HG03280 (cell line): Measurements from ENCODE around the gene SYT8.
"Not testable (repeated sequence)": the region's sequence is repeated elsewhere in the genome, so short reads cannot be mapped to it uniquely, and the experiment has no call there.

Experiments
- ATAC-seq: cut with Tn5 transposase; IDR thresholded peaks from one replicate; pipeline ENCODE4 v1.9.1; 2021; ENCODE audit warnings: mild to moderate bottlenecking, moderate library complexity; ENCODE audit not compliant: unreplicated experiment

SYT8 gene

DNA sequence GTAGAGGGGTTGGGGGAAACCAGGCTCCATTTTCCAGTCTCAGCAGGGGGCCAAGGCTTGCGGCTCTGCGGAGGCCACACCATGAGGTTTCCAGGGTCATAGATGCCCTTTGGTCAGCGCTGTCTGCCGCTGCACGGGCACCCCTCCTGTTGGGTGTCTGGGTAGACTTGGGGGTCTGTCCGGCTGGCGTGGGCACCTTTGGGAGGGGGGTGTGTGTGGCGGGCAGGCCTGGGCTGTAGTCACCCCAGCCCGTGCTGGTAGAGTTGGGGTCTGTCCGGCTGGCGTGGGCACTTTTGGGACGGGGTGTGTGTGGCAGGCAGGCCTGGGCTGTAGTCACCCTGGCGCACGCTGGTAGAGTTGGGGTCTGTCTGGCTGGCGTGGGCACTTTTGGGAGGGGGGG is 36.7 kb downstream of the SYT8 start:
- no peak for ATAC-seq

DNA sequence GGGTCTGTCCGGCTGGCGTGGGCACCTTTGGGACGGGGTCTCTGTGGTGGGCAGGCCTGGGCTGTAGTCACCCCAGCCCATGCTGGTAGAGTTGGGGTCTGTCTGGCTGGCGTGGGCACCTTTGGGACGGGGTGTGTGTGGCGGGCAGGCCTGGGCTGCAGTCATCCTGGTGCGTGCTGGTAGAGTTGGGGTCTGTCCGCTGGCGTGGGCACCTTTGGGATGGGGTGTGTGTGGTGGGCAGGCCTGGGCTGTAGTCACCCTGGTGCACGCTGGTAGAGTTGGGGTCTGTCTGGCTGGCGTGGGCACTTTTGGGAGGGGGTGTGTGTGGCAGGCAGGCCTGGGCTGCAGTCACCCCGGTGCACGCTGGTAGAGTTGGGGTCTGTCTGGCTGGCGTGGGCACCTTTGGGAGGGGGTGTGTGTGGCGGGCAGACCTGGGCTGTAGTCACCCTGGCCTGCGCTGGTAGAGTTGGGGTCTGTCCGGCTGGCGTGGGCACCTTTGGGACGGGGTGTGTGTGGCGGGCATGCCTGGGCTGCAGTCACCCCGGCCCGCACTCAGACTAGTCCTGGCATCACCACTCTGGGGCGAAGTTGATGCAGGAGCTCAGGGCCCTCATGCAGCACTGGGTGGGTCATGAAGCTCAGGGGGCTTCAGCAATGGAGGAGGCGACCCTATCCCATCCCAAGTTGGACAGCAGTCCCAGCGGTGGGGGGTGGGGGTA is 37.6 kb downstream of the SYT8 start:
- no peak for ATAC-seq

DNA sequence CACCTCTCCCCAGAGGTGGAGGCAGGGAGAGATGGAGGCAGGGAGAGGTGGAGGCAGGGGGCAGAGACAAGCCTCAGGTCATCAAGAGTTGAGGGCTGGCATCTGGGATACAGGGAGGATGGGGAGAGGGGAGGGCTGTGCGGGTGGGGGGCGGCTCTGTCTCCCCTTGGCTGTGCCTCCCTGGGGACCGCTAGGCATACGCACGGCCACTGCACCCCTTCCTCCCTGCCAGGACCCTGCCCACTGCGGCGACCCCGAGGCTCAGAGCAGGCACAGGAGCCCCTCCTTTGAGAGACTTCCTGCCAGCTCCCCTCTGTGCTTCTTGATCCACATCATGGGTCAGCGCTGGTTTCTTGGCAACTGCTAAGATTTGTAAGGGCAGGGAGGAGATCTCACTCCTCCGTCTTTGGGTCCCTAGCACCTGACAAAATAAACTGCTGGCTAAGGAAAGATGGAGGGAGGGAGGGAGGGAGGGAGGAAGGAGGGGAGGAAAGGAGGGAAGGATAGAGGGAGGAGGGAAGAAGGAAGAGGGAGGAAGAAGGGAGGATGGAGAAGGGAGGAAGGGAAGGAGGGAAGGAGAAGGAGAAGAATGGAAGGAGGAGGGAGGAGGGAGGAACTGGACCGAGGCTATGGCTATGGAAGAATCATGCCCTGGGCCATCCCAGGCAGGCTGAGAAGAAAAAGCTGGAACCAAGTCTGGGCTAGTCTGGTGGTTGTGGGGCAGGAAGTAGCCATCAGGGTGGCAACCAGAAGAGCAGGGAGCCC is 38.4 kb downstream of the SYT8 start:
- no peak for ATAC-seq

DNA sequence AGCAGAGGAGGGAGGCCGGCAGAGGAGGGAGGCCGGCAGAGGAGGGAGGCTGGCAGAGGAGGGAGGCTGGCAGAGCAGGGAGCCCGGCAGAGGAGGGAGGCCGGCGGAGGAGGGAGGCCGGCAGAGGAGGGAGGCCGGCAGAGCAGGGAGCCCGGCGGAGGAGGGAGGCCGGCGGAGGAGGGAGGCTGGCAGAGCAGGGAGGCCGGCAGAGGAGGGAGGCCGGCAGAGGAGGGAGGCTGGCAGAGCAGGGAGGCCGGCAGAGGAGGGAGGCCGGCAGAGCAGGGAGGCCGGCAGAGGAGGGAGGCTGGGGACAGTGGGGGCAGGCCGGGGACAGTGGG is 39.0 kb downstream of the SYT8 start:
- not testable (repeated sequence) for ATAC-seq

DNA sequence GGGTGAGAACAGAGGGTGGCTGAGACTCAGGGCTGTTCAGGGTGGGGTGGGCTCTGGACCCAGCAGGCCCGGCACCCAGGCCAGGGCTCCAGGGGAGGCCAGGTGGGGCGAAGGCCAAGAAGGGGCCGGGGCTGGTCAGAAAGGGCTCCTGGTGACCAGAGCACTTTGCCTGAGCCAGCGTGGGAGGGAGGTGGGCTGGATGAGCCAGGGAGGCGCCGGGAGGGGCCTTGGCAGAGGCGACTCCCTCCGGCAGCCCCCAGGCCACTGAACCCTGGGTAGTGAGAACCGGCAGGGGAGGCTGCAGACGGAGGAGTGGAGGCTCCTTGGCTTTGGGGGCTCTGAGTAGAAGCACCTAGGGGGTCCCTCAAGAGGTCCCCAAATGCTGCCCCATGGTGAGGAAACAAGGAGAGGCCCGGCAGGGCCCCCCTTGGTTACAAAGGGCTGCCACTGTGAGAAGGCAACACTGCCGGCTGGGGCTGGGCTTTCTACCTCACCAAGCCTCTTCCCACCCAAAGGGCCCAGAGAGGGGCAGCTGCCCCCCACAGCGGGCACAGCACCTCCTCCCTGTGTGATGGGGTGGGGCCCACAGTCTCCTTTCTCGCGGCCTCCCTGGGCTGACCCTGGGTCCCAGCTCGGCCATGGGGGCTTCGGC is 39.8 kb downstream of the SYT8 start:
- not testable (repeated sequence) for ATAC-seq

DNA sequence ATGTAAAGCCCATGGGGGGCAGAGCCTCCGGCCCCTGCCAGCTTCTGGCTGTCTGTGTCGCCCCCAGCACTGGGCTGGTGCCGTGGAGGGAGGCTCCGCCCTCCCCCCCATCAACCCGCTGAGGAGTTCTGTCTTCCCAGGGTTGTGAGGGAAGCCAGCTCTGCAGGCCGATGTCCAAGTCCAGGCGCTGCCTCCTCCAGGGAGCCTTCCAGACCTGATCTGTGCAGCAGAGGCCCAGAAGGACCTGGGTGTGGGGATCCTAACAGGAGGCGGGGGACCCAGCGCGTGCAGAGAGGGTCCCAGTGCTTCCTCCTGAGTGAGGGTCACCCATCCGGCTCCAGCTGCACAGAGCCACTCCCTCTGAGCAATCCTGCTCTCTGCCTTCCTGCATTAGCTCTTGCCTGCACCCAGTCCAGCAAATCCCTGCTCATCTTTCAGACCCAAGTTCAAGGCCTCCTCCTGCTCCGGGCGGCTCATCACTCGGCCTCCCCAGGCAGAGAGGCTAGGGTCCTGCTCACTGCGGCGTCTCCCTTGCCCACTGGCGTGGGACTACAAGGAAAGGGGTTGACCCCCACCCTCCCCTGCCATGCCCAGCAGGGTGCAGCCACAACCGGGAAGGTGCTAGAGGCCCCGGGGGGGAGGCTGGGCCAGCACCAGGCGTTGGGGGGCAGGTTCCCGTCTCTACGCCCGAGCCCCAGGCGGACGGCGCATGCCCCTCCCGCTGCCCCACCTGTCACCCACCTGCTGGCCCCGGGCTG is 40.5 kb downstream of the SYT8 start:
- no peak for ATAC-seq

DNA sequence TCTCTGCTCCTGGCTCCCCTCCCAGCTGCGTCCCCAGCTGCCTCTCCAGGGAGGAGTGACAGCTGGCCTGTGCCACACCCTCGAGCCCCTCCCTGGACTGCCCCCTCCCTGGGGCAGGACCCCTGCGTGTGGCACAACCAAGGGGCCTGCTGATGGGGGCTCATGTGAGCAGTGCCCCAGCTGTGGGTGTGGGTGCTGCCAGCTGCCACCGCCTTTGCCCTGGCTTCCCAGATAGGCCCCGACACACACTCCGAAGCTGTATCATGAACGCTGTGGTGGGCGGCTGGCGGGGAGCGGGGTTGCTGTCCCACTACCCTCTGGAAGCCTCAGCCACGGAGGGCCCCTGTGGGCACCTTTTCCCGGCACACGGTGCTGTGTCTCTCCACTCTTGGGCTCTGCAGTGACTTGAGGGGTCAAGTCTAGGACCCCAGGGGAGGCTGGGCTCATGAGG is 41.1 kb downstream of the SYT8 start:
- ATAC-seq, result not testable (repeated sequence)

DNA sequence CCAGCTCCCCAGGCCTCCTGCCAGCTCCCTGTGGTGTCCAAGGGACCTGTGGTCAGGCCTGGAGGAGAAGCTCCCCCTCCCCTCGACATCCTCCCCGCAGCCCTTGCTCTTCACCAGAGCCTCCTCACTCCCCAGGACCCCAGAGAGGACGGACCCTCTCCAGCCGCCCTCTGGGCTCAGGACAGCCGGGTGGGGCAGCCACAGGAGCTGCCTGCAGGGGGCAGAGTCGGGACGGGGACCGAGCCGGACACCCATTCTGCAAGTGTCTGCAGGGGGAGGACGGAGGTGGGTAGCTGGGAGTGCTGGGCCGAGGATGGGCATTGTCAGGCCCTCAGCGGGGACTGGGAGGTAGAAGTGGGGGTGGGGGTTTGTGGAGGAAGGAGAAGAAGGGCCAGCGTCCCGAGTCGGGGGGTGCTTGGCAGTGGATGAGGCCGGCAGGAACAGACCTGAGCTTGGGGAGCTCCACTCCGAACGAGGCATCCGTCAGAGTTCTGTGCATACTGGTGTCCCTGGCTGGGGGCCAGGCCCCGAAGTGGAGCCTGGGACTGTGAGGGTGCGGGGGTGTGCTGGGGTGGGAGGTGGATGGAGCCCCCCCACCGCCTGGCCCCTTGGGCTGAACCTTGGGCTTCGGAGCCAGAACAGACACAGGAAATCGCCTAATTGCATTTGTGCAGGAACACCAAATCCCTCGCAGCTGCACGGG is 41.7 kb downstream of the SYT8 start:
- ATAC-seq, result no peak

DNA sequence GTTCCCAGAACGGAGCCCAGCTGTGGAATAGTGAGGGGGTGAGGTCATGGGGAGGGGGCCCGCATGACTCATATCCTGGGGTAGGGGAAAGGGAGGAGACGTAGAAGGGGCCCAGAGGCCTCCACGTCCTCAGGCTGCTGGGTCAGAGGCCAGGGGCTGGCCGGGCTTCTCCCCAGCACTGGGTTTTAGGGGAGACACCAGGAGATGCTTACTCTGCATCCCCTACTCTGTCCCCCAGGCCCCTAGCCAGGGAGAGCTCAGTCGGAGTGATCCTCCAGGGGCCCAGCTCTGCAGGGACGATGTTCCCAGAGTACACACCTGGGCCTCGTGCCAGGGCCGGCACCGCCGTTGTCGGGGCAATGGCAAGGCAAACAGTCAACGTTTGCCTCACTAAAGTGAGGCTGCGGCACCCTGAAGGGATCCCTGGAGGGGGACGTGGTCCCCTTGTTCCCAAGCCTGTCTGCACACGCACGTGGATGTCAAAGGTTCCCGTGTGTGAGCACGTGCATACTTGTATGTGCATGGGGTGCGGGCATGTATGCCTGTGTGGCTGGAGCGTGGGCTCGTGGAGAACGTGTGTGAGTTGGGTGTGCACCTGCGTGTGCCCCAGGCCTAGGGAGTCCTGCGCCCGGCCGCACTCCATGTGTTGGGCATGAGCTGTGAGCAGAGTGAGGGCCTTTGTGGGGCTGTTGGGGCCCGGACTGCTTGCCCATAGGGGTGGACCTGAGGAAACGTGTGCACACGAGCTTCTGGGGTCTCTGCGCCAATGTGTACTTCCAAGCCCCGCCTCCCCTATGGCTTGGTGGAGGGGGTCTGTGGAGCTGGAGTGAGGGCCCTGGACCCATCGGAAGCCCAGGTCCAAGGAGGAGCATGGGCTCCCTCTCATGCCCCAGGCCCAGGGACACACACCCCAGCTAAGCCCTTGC is 42.7 kb downstream of the SYT8 start:
- ATAC-seq, result no peak

DNA sequence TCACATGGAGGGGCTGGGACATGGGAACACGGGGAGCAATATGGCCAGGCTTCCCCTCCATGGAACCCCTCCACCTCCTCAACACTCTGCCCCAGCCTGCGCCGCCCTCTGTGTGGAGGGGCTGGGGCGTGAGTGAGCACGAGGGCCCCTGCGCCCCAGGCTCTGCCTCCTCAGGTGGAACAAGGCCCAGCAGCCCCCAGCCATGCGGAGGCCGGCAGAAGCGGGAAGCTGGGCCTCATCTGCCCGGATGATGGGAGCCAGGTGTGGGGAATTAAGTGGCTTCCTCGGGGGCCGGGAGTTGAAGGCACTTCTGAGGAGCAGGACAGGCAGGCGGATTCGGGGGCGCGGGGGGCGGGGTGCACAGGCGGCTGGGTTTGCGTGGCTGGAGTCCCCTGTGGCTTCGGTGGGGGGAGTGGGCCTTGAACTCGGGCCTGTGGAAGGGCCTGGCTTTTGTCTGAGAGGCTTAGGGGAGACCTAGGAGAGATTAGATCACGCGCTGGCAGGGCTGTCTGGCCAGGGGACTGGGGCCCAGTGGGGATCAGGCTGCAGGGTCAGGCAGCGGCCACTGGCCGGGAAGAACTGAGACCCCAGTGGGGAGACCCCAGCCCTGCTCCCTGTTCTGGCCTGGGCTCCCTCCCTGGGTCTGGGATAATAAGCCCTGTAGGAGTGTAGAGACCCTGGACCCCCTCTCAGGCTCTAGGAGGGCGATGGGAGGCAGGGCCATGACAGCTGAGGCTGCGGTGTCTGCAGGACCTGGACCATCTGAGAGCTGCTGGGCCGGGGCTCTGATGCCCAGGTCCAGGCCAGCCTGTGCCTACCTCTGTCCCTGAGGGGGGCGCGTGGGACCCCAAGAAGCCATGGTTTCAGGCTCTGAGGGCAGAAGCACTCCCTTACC is 43.6 kb downstream of the SYT8 start:
- no peak for ATAC-seq

DNA sequence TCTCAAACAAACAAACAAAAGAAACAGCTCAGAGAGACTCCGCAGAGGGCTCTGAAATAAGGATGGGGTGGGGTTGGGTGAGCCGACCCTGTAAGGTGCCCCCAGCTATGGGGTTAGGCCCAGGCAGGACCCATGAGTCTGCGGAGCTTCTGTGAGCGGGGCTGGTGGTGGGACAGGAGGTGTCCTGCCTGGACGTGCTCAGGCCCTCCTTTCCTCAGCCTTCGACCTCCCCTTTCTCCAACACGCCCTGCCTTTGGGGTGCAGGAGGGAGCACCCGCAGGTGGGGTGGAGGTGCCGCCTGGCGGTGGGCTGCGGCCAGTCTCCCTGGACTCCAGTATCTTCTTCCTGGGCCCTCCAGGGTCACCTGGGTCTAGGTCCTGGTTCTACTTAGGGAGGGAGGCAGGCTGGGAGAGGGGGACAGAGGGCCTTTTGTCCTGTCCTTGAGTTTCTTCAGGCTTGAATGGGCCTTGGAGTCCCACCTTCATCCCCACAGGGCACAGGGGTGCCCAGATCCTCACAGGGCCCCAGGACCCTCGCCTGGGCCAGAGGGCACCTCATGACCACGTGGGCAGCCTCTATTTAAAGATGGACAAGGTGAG is 44.7 kb downstream of the SYT8 start:
- no peak for ATAC-seq

DNA sequence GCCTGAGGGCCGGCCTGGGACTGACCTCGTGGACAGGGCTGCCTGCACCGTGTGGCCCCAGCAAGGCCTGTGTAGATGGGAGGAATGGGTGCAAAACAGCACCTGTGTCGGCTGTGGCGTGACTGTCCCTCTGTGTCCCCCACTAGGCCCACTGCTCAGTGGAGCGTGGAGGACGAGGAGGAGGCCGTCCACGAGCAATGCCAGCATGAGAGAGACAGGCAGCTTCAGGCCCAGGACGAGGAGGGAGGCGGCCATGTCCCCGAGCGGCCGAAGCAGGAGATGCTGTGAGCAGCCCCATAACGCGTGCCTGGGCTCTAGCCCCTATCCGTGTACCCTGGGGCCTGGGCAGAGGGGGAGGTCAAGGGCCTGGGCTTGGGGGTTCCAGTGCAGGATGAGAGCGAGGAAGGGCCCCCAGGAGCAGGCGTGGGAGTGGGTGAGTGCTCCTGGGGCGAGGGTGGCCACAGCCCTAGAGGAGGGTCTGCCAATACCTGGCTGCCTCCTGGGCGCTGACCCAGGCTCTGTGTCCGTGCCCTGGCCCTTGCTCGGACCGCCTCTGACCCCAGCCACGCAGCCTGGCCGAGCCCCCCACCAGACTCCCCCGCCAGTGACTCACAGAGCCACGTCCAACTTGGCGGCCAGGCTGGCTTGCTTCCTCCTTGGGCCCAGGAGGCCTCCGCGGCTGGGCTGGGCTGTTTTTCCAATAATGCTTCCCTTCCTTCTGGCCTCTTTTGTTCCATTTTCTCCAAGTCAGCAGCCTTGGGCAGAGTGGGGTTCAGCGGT is 45.3 kb downstream of the SYT8 start:
- ATAC-seq, result no peak

DNA sequence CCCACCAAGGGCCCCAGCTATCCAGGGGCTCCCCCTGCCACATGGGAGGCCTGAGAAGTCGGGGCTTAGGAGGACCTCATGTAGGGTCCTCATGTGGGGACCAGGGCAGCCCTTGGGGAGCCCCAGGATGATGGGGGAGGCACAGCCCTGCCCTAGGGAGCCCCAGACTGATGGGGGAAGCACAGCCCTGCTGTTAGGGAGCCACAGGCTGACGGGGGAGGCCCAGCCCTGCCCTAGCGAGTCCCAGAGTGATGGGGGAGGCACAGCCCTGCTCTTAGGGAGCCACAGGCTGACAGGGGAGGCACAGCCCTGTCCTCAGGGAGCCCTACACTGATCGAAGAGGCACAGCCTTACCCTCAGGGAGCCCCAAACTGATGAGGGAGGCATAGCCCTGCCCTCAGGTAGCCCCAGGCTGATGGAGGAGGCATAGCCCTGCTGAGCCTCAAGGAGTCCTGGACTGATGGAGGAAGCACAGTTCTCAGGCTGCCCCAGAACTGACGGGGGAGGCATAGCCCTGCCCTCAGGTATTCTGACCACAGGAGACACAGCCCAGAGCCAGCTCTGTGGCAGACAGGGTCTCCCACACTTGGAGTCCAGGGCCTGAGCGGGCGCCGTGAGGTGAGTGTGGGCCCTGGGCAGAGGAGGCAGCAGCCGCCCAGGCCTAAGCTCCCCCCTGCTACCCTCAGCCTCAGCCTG is 46.1 kb downstream of the SYT8 start:
- ATAC-seq, result no peak

DNA sequence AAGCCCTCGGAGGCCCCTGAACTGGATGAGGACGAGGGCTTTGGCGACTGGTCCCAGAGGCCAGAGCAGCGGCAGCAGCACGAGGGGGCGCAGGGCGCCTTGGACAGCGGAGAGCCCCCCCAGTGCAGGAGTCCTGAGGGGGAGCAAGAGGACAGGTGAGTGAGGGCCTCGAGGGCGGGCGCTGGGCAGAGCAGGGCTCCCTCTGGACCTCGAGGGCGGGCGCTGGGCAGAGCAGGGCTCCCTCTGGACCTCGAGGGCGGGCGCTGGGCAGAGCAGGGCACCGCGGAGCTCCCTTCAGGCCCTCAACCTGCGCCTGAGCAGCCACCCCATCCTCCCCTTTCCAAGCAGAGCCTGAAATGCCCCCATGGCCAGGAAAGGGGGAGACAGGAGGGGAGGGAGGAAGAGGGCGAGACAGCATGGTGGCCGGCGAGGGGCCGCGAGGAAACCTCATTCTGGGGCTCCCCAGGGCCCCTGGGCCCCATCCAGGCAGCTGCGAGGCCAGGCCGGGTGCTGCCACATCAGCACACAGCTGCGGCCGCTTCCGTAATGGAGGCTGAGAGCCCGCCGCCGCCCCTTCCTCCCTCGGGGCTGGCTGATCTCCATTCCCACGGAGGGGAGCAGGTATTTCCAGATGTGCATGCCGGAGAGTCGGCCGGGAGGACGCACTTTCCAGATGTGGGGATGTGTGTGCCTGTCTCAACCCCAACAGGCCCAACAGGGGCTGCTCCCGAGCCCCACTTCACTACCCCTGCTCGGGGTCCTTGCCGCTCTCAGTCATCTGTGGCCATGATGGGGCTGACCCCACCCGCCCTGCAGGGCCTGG is 46.9 kb downstream of the SYT8 start:
- ATAC-seq, result no peak

DNA sequence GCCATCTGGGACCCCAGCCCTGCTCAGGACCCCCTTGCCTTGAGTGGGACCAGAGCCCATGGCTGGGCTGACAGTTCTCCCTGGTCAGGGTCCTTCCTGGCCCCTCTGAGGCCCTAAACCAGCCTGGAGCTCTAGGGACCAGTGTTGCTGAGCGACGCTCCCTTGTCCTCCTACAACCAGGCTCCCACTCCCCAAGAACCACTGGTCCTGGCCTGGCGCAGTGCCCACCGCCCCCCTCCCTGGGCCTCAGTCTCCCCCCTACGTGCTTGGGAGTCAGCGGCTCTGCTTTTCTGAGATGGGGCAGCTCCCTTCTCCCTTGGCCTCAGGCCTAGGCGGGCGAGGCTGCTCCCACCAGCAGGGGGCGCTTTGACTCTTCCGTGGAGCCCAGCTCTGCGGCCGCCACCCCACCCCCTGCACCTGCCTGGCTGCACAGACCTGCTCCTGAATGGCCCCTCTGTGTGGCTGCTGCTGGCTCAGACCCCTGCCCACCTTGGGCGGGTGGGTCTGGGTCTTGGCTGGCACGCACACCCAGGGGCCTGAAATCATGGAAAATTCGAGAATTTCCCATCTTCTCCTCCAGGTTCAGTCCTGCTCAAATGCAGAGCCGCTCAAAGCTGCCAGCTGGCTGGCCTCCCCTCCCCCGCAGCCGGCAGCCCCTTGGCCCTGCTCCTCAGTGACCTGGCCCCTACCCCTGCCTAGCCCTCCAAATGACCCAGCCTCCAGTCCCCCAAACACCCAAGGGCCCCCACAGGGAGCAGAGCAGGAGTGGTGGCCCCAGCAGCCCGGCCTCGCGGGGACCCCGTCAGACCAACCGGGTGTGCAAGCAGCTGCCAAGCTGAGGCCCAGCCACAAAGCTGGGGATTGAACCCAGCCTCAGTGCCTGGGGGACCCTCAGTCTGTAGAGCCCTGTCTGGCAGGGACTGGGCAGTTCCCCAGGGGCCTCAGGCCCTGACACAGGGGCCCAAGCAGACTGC is 47.8 kb downstream of the SYT8 start:
- ATAC-seq, result no peak
